Omental fat pad (tissue), 4 donors: ENCODE measurements around the gene OSER1. TPM values are rescaled to one million over a fixed set of nuclear protein-coding genes. Genes with fewer than 3 reads are reported as not detected.

Experiments
- ATAC-seq: fragments of 150-250 bp; one replicate; pipeline ENCODE4 v1.9.1; 2016; ENCODE audit warnings: mild to moderate bottlenecking, moderate library complexity; ENCODE audit not compliant: low FRiP score
- DNase-seq: peaks from one replicate; pipeline ENCODE4 v3.0.0-alpha.2; 2019; ENCODE audit warnings: low spot score
- total RNA-seq, 4 donors: library from RNA; depleted of rRNA; stranded (reverse); fragments of >200 nt; gene quantifications; one replicate each; pipeline ENCODE4 v1.1.0, GENCODE V29; 2016
- TF ChIP-seq, protein P1 (sequence below), 3 donors: fragments of 450-650 bp; IDR thresholded peaks; one replicate each; pipeline ENCODE4 v1.5.1; 2016 to 2017; ENCODE audit warnings: antibody characterized with exemption in 3 of 3, mild to moderate bottlenecking in 3 of 3, moderate library complexity in 2 of 3

Gene OSER1
- total RNA-seq, 4 donors from 2014 or later = 42.8 to 65.0 (median 49.7) TPM

DNA sequence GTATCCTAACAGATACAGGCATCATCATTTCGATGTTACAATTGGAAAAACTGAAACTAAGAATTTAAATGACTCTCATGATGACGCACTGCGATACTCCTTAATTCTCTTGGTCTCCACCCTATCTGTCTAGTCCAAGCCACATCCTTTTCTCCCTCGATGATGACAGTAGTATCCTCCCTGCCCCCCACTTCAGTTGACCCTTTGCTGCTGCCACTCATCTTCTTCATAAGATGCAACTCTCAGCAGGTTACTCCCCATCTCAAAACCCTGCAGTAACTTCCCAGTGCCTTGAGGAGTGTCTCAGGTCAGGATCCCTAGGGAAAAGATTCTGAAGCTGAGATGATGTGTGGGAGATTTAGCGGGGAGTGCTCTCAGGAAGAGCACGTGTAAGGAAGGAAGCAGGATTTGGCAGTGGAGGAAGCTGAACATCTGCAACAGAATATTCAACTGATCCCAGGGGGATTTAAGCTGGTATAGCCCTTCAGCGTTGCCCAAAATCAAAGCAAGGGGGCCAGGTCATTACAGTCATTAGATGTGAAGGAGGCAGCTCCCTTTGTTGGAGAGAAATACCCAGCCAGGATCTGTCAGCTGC, 39.7 kb downstream of the OSER1 start:
- DNase-seq = no peak
- ATAC-seq = peak; percentile 89
- TF ChIP-seq, protein P1, sequence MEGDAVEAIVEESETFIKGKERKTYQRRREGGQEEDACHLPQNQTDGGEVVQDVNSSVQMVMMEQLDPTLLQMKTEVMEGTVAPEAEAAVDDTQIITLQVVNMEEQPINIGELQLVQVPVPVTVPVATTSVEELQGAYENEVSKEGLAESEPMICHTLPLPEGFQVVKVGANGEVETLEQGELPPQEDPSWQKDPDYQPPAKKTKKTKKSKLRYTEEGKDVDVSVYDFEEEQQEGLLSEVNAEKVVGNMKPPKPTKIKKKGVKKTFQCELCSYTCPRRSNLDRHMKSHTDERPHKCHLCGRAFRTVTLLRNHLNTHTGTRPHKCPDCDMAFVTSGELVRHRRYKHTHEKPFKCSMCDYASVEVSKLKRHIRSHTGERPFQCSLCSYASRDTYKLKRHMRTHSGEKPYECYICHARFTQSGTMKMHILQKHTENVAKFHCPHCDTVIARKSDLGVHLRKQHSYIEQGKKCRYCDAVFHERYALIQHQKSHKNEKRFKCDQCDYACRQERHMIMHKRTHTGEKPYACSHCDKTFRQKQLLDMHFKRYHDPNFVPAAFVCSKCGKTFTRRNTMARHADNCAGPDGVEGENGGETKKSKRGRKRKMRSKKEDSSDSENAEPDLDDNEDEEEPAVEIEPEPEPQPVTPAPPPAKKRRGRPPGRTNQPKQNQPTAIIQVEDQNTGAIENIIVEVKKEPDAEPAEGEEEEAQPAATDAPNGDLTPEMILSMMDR (IDR thresholded peaks at IDR 0.05) = no peak

DNA sequence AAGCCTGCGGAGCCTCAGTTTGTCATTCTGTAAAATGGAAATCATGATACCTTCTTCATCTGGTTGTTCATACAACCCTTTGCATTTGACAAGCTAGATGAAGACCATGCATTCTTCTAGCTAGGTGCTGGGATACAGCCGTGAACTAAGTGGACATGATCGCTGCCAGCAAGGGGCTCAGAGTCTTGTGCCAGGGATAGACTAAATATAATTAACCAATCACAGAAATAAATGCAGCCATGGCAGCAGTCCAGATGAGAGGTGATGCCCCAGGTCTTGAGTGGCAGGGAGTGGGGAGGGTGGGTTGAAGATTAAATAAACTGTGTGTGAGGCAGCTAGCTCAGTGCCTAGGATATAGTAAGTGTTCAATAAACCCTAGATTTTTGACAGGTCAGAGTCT, 42.8 kb downstream of the OSER1 start:
- no peak for ATAC-seq
- TF ChIP-seq, protein P1 (IDR thresholded peaks at IDR 0.05) = no peak

DNA sequence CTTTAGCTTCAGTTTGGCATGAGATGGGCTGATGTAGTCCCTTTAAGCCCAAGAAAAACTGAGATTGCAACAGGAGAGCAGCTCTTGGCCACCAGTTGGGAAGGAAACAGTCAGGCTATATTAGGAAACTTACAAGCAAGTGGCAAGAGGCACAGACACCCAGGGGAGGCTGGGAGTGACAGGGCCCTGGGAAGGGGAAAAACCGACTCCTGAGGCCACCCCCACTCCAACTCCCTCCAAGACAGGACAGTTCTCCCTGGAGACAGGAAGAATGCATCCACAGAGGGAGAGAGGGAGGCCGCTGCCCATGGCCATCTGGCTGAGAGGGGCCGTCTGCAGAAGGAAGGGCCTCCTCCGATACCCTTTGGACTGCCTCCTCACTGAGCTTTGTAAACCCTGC, 44.1 kb downstream of the OSER1 start:
- ATAC-seq = no peak
- TF ChIP-seq, protein P1 (IDR thresholded peaks at IDR 0.05) = no peak
- no peak for DNase-seq

More for the DNA sequence above, 42.8 kb downstream of the OSER1 start:
- no peak for DNase-seq

DNA sequence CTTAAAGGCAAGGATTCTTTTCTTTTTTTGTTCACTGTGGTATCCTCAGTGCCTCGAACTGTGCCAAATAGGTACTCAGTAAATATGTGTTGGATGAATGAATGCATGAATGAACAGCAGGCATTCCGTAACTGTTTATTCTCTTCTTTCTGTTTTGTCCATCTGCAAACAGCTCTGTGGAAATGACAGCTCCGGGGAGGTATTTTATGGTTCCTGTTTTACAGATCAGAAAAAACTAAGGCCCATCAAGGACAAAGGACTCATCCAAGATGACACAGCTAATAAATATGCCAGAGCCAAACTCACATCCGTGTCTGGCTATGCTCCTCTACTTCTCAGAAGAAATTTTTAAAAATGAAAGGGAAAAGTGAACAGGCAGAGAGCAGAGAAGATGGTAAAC, 44.6 kb downstream of the OSER1 start:
- TF ChIP-seq, protein P1 (IDR thresholded peaks at IDR 0.05) = no peak
- DNase-seq (no peak), ATAC-seq (no peak)

DNA sequence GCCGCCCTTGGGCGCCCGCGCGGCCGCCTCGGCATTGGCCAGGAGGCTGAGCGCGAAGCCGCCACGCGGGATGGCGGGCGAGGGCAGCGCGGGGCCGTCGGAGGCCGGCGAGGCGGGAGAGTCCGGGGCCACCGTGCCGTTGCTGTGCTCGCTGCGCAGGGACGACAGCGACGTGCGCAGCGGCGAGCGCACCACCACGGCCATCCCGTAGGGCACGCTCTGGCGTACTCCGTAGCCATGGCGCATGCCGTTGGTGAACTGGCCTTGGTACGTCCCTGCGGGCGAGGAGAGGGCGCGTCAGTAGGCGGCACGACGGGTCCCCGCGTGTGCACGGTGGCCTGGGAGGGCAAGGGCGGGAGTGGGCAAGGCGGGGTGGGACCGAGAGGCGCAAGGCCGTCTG, 50.4 kb downstream of the OSER1 start:
- TF ChIP-seq, protein P1 (IDR thresholded peaks at IDR 0.05) = no peak
- ATAC-seq = no peak
- no peak for DNase-seq

DNA sequence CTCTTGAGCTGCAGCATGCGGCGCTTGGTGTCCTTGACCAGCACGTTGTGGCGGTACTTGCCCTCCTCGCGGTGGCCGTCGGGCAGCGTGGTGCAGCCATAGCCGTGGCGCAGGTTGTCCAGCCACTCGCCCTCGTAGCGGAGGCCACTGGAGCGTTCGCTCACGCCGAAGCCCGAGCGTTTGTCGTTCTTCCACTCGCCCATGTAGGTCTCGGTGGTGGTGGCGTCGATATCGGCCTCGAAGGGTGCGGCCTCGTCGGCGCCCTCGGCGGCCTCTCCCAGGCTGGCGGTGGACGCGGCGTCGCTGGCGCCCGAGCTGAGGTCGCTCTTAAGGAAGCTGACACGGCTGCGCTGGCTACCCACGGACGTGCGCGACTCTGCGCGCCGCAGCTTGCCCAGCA, 50.9 kb downstream of the OSER1 start:
- ATAC-seq = no peak
- DNase-seq = no peak
- TF ChIP-seq, protein P1 (IDR thresholded peaks at IDR 0.05) = no peak

DNA sequence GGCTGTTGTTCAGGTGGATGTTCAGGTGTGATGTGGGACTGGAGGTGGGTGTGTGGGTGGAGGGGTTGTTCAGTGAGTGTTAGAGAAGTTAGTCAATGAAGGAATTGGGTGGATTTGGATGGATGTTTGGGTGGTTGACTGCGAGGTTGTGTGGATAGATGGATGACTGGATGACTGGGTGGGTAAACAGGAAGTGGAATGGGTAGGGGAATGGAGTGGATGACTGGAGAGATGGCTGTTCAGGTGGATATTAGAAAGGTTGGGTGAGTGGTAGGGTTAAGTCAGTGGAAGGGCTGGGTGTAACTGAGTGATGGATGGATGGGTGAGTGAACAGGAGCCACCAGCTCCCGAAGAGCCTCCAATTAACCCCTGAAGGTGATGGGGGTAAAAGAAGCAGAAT, 51.4 kb downstream of the OSER1 start:
- no peak for ATAC-seq
- no peak for DNase-seq
- TF ChIP-seq, protein P1 (IDR thresholded peaks at IDR 0.05) = no peak
